ENCODE data around the gene NEK1. TPM values are rescaled to one million over a fixed set of nuclear protein-coding genes. Genes with fewer than 3 reads are reported as not detected.

The NEK1 gene
- total and polyA plus RNA-seq, 2 of the 4 experiments (the other 2 are of a cell fraction): 3.3 to 3.9 TPM

- in situ Hi-C loops (cut with MboI; ENCODE audit: low sequenced_read_pairs): no loop called here
- dilution Hi-C loops (cut with HindIII; ENCODE audit: low sequenced_read_pairs, unreplicated experiment): no loop called here
- CTCF ChIA-PET: interaction anchor here (1.5 kb wide), 1 partner anchor 37 kb away, joined by 4 read pairs; the partner anchor contains the start of gene CLCN3
Measured at GRCh38 chr4:169583563-169583962, 28.8 kb downstream of the NEK1 start.

More at GRCh38 chr4:169583563-169583962, 28.8 kb downstream of the NEK1 start:
- Histone ChIP-seq H3K4me2 (ENCODE audit: low read depth, low read length) (peak overlapping the region; percentile 74; the same call in 1 of the 2 replicates), H3K23ac (ENCODE audit: low read depth, low read length) (no peak overlapping the region), H2AFZ (replicated peaks; ENCODE audit: low read length, poor library complexity) (no peak overlapping the region), H3K9me1 (ENCODE audit: insufficient read depth, low read length) (peaks cover 3% of the 10 kb centered on the region; the same call in 1 of the 2 replicates), H3K14ac (replicated peaks; ENCODE audit: low read depth, low read length) (no peak overlapping the region), H2AK9ac (replicated peaks; ENCODE audit: low read depth, low read length, poor library complexity) (no peak overlapping the region), H3K4me3 (ENCODE audit: insufficient read depth, low read depth, low read length) (no peak overlapping the region), H4K91ac (ENCODE audit: insufficient read depth, low read depth, low read length) (no peak overlapping the region), H3K27me3 (ENCODE audit: control insufficient read depth, insufficient read depth, low read length) (no peaks in the 10 kb centered on the region), H3K9ac (ENCODE audit: low read depth, low read length) (no peak overlapping the region), H3K18ac (ENCODE audit: low read depth, low read length) (no peak overlapping the region), H2BK15ac (ENCODE audit: low read depth, low read length) (no peak overlapping the region), H3K4ac (ENCODE audit: low read depth, low read length) (no peak overlapping the region), H4K8ac (ENCODE audit: low read depth in 2 of 2, low read length in 2 of 2) (no peak overlapping the region), H3K56ac (ENCODE audit: extremely low read depth, insufficient read depth, low read length) (no peak overlapping the region), H4K5ac (ENCODE audit: low read depth, low read length) (no peak overlapping the region), H2AK5ac (ENCODE audit: low read depth, low read length) (no peak overlapping the region), H3K4me1 (ENCODE audit: control insufficient read depth, insufficient read depth, low read length) (peaks cover 1% of the 10 kb centered on the region; the same call in 1 of the 2 replicates), H2BK20ac (ENCODE audit: low read depth, low read length) (no peak overlapping the region), H3K36me3 (ENCODE audit: control insufficient read depth, insufficient read depth, low read length) (0 out of 2 replicates have a peak, but pooled peaks cover 2% of the 10 kb centered on the region), H3K79me1 (ENCODE audit: low read depth in 1 of 2, low read length in 2 of 2) (no peaks in the 10 kb centered on the region), H4K20me1 (ENCODE audit: insufficient read depth, low read length) (no peaks in the 10 kb centered on the region), H2BK120ac (ENCODE audit: low read depth, low read length) (no peak overlapping the region), H3K27ac (ENCODE audit: insufficient read depth, low read length) (no peak overlapping the region), H2BK5ac (ENCODE audit: low read depth, low read length, poor library complexity, severe bottlenecking) (no peak overlapping the region), H3K9me3 (ENCODE audit: control insufficient read depth, insufficient read depth, low read length) (no peaks in the 10 kb centered on the region)
- peak; percentile 84 for ATAC-seq (ENCODE audit: low read depth)
- peak; percentile 71 for DNase-seq
- POLR2A ChIA-PET (ENCODE audit: unreplicated experiment): no interaction called here
- no CpG with 5 or more reads among the region's 2 CpGs for WGBS, 2 experiments (ENCODE audit: extremely low coverage in 2 of 2, insufficient read length in 1 of 2)
- TF ChIP-seq NFE2L2 (IDR thresholded peaks at IDR 0.05; ENCODE audit: low read depth, low read length) (no peak), CEBPB (IDR thresholded peaks at IDR 0.05; ENCODE audit: low read depth, low read length) (peak; percentile 61)
- no TSS peak for BruUV-seq (replicated peaks)
- intact Hi-C loops (cut with micrococcal nuclease): no loop called here

Data from IMR-90 (cell line).